Measurements from ENCODE around the gene RPL18. TPM values are rescaled to one million over a fixed set of nuclear protein-coding genes. Genes with fewer than 3 reads are reported as not detected.

Gene RPL18
- total and polyA plus RNA-seq, 9 of the 15 experiments (the other 6 are each of a cell fraction or from before 2014, with no cell fraction given): 312 to 2,635 (median 1,653) TPM

- TF ChIP-seq ZNF398 (CRISPR knock-in tag; IDR thresholded peaks at IDR 0.05) (no peak), SAFB2 (IDR thresholded peaks at IDR 0.05; ENCODE audit: borderline replicate concordance, low read depth, low read length, severe bottlenecking) (no peak), MNT (conservative IDR thresholded peaks at IDR 0.05) (no peak), ETV1 (tag; conservative IDR thresholded peaks at IDR 0.05; ENCODE audit: low read depth) (no peak), POLR2AphosphoS2 (IDR thresholded peaks at IDR 0.05; ENCODE audit: low read length) (no peak), PATZ1 (CRISPR knock-in tag; IDR thresholded peaks at IDR 0.05; ENCODE audit: borderline replicate concordance) (no peak), SP2 (IDR thresholded peaks at IDR 0.05; ENCODE audit: extremely low read depth, low read depth, low read length, poor library complexity, severe bottlenecking) (no peak), ARID3A (IDR thresholded peaks at IDR 0.05; ENCODE audit: borderline replicate concordance, low read depth, low read length) (no peak), DLX4 (CRISPR knock-in tag; IDR thresholded peaks at IDR 0.05) (no peak), EZH2 (IDR thresholded peaks at IDR 0.05; ENCODE audit: borderline replicate concordance, low read depth, low read length) (no peak), KLF1 (tag; IDR thresholded peaks at IDR 0.05) (no peak), FOXA1 (IDR thresholded peaks at IDR 0.05; ENCODE audit: borderline replicate concordance) (no peak), BRF2 (IDR thresholded peaks at IDR 0.05; ENCODE audit: borderline replicate concordance, insufficient read depth, insufficient read length) (no peak), TSC22D4 (tag; IDR thresholded peaks at IDR 0.05) (no peak), ATF7 (IDR thresholded peaks at IDR 0.05) (no peak)
These were observed 47.4 kb downstream of the RPL18 start (continued) for GRCh38 chr19:48571378-48572162.

All from K562 (cell line).